GM19395 (cell line): Measurements from ENCODE around the gene IFT122.
"Not testable (repeated sequence)": the region's sequence is repeated elsewhere in the genome, so short reads cannot be mapped to it uniquely, and the experiment has no call there.

ENCODE experiments used
- ATAC-seq: cut with Tn5 transposase; IDR thresholded peaks from one replicate; pipeline ENCODE4 v1.9.1; 2021; ENCODE audit warnings: mild to moderate bottlenecking, moderate library complexity; ENCODE audit not compliant: unreplicated experiment

IFT122 gene

GRCh38 chr3:129515821-129516432 lies 75.9 kb downstream of the IFT122 start:
- ATAC-seq, result not testable (repeated sequence)

- ATAC-seq, result no peak
These were observed 77.5 kb downstream of the IFT122 start for GRCh38 chr3:129517516-129517915.

- no peak for ATAC-seq
These were observed 78.1 kb downstream of the IFT122 start for GRCh38 chr3:129518038-129518561.

- no peak for ATAC-seq
These were observed 78.6 kb downstream of the IFT122 start for GRCh38 chr3:129518581-129518980.

GRCh38 chr3:129519449-129519848 lies 79.4 kb downstream of the IFT122 start:
- no peak for ATAC-seq

- no peak for ATAC-seq
These were observed 80.1 kb downstream of the IFT122 start for GRCh38 chr3:129519896-129520715.

GRCh38 chr3:129520960-129521359 lies 80.9 kb downstream of the IFT122 start:
- ATAC-seq, result no peak

- ATAC-seq, result no peak
These were observed 81.6 kb downstream of the IFT122 start for GRCh38 chr3:129521611-129522010.

GRCh38 chr3:129522953-129523352 lies 82.9 kb downstream of the IFT122 start:
- no peak for ATAC-seq

- no peak for ATAC-seq
These were observed 84.1 kb downstream of the IFT122 start for GRCh38 chr3:129524081-129524480.

- ATAC-seq, result no peak
These were observed 85.4 kb downstream of the IFT122 start for GRCh38 chr3:129525341-129525968.

- peak; percentile 96 for ATAC-seq
These were observed 86.3 kb downstream of the IFT122 start for GRCh38 chr3:129526121-129526900.

GRCh38 chr3:129527262-129527661 lies 87.2 kb downstream of the IFT122 start:
- ATAC-seq, result no peak

- ATAC-seq, result no peak
These were observed 88.6 kb downstream of the IFT122 start, which contains the start of gene RHO for GRCh38 chr3:129528589-129529100. RHO (plus strand) TSS chr3:129528639; CDS start chr3:129528734, 95 bp downstream.

GRCh38 chr3:129529436-129530210 lies 89.6 kb downstream of the IFT122 start:
- no peak for ATAC-seq

- no peak for ATAC-seq
These were observed 90.3 kb downstream of the IFT122 start for GRCh38 chr3:129530251-129530791.

GRCh38 chr3:129530821-129531220 lies 90.8 kb downstream of the IFT122 start:
- no peak for ATAC-seq

GRCh38 chr3:129531699-129532098 lies 91.7 kb downstream of the IFT122 start:
- no peak for ATAC-seq

GRCh38 chr3:129532261-129532660 lies 92.2 kb downstream of the IFT122 start:
- no peak for ATAC-seq

GRCh38 chr3:129533406-129533805 lies 93.4 kb downstream of the IFT122 start:
- no peak for ATAC-seq
